Caco-2 (cell line): ENCODE data around the gene PHACTR1. TPM values are rescaled to one million over a fixed set of nuclear protein-coding genes. Genes with fewer than 3 reads are reported as not detected.

Experiments
- BruUV-seq: library from RNA; stranded (reverse); fragments of 400-500 nt; replicated peaks from 2 replicates; lab custom pipeline; 2021; lab: Mats Ljungman, UMichigan
- CTCF ChIA-PET: fragments of 300-600 bp; sonication (Branson Sonifier 250); formaldehyde crosslinking; loops from one replicate; lab custom pipeline; 2022; ENCODE audit warnings: antibody characterized with exemption; lab: Charles Lee
- POLR2A ChIA-PET: fragments of 300-600 bp; sonication (Branson Sonifier 250); formaldehyde crosslinking; loops from one replicate; lab custom pipeline; 2022; ENCODE audit warnings: antibody characterized with exemption; lab: Charles Lee
- DNase-seq, 2 experiments: peaks; one replicate each; pipeline versions ENCODE4 v3.0.0 to v3.0.0-alpha.2; 2020 to 2022
- H3K27me3 ChIP-seq: replicated peaks from 2 replicates; pipeline ENCODE4 v1.6.0; 2011; ENCODE audit warnings: low read length; ENCODE audit not compliant: control insufficient read depth, insufficient read depth
- H3K36me3 ChIP-seq: 2 replicates; pipeline ENCODE4 v1.5.1; 2011; ENCODE audit warnings: low read length; ENCODE audit not compliant: control insufficient read depth, insufficient read depth
- H3K4me1 ChIP-seq: fragments of 250-450 bp; sonication (Bioruptor Pico); 2 replicates; pipeline ENCODE4 v1.5.1; 2020; ENCODE audit warnings: mild to moderate bottlenecking
- H3K4me3 ChIP-seq: 2 replicates; pipeline ENCODE4 v1.5.1; 2011; ENCODE audit warnings: low read depth, mild to moderate bottlenecking, control low read depth, low read length
- H3K9me3 ChIP-seq: fragments of 250-450 bp; sonication (Bioruptor Pico); 2 replicates; pipeline ENCODE4 v1.5.1; 2020; ENCODE audit warnings: mild to moderate bottlenecking, moderate library complexity
- H3K27ac Mint-ChIP-seq: one replicate; pipeline ENCODE4 v1.8.0; 2022; ENCODE audit warnings: mixed read lengths; ENCODE audit not compliant: unreplicated experiment
- H3K27me3 Mint-ChIP-seq: one replicate; pipeline ENCODE4 v1.8.0; 2022; ENCODE audit warnings: mixed read lengths; ENCODE audit not compliant: insufficient read depth, unreplicated experiment
- H3K36me3 Mint-ChIP-seq: one replicate; pipeline ENCODE4 v1.8.0; 2022; ENCODE audit warnings: mild to moderate bottlenecking, mixed read lengths; ENCODE audit not compliant: insufficient read depth, unreplicated experiment
- H3K4me1 Mint-ChIP-seq: one replicate; pipeline ENCODE4 v1.8.0; 2022; ENCODE audit warnings: low read depth, mixed read lengths; ENCODE audit not compliant: unreplicated experiment
- H3K4me3 Mint-ChIP-seq: one replicate; pipeline ENCODE4 v1.8.0; 2022; ENCODE audit warnings: mild to moderate bottlenecking, moderate library complexity, mixed read lengths; ENCODE audit not compliant: unreplicated experiment
- H3K9me3 Mint-ChIP-seq: one replicate; pipeline ENCODE4 v1.8.0; 2022; ENCODE audit warnings: mixed read lengths; ENCODE audit not compliant: unreplicated experiment
- intact Hi-C: fragments of 100-400 bp; cut with micrococcal nuclease; formaldehyde crosslinking; loops from one replicate; pipeline ENCODE4 v1.10.0; 2022; ENCODE audit not compliant: unreplicated experiment
- total RNA-seq: library from RNA; stranded (reverse); gene quantifications from 2 replicates; pipeline ENCODE4 v1.2.3, GENCODE V29; 2022
- TF ChIP-seq, protein P1 (sequence below), 2 experiments: fragments of 200-600 bp in 1 of 2; IDR thresholded peaks; 1 replicate in 1 of 2; 2 replicates in 1 of 2; pipeline versions ENCODE4 v1.5.1 to v1.8.0; 2011 to 2022; ENCODE audit warnings: antibody characterized with exemption in 1 of 2, control low read depth in 1 of 2, inconsistent platforms in 1 of 2, low read depth in 1 of 2, low read length in 1 of 2, mild to moderate bottlenecking in 1 of 2, moderate library complexity in 1 of 2; ENCODE audit not compliant: insufficient read depth in 1 of 2, severe bottlenecking in 1 of 2, unreplicated experiment in 1 of 2

Gene PHACTR1
- total RNA-seq, 1 experiment from 2014 or later: 0.41 TPM

DNA sequence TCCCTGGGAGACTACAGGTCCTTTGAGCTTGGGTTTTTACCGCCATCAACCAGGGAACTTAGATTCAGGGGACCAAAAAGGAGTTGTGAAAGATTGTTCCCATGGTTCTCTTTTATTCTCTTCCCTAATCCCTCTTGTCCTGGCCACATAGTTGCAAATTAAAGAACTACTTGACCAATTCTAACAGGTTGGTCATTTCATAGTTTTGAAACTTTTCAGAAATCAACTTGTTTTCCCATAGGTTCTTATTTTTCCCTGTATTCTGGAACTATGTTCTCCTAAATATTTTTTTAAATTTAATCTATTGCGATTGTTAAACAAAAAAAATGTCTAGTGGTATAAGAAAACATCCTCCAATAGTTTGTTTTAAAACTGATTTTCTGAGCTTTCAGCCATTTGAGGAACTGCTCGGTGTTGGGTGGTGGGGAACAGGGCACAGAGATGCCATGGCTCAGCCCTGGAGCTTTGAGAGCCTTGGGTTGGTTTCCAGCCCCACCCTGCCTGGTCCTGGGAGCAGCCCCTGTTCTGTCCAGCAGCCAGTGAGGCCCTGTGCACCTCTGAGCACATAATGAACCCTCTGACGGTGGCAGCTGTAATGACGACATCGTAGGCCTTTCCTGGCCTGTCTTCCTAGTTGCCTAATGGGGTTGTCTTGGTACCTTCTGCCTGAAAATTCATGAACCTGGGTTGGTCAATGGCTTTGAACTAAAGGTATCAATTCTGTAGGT lies 558.3 kb downstream of the PHACTR1 start:
- ChIA-PET POLR2A (no interaction called here), CTCF (interaction anchor here (0.7 kb wide), 1 partner anchor 57 kb away, joined by 3 read pairs; no protein-coding TSS in a partner anchor)
- intact Hi-C loops: loop anchor here (5.0 kb wide), 1 partner anchor 363 kb away; no protein-coding TSS in a partner anchor
- Histone ChIP-seq H3K4me1 (peaks cover 26% of the 10 kb centered on the region), H3K4me3 (no peak overlapping the region), H3K27me3 (no peaks in the 10 kb centered on the region), H3K36me3 (no peaks in the 10 kb centered on the region), H3K9me3 (no peaks in the 10 kb centered on the region)
- Mint-ChIP-seq H3K4me1 (peaks cover 14% of the 10 kb centered on the region), H3K36me3 (no peaks in the 10 kb centered on the region), H3K27me3 (no peaks in the 10 kb centered on the region), H3K27ac (peak overlapping the region; percentile 45), H3K9me3 (no peaks in the 10 kb centered on the region), H3K4me3 (peak overlapping the region; percentile 42)
- TF ChIP-seq, protein P1, sequence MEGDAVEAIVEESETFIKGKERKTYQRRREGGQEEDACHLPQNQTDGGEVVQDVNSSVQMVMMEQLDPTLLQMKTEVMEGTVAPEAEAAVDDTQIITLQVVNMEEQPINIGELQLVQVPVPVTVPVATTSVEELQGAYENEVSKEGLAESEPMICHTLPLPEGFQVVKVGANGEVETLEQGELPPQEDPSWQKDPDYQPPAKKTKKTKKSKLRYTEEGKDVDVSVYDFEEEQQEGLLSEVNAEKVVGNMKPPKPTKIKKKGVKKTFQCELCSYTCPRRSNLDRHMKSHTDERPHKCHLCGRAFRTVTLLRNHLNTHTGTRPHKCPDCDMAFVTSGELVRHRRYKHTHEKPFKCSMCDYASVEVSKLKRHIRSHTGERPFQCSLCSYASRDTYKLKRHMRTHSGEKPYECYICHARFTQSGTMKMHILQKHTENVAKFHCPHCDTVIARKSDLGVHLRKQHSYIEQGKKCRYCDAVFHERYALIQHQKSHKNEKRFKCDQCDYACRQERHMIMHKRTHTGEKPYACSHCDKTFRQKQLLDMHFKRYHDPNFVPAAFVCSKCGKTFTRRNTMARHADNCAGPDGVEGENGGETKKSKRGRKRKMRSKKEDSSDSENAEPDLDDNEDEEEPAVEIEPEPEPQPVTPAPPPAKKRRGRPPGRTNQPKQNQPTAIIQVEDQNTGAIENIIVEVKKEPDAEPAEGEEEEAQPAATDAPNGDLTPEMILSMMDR (IDR thresholded peaks at IDR 0.05; ENCODE audit: insufficient read depth in 1 of 2, low read depth in 1 of 2, low read length in 1 of 2, severe bottlenecking in 1 of 2, unreplicated experiment in 1 of 2): no peak
- no TSS peak for BruUV-seq
- DNase-seq: no peak

DNA sequence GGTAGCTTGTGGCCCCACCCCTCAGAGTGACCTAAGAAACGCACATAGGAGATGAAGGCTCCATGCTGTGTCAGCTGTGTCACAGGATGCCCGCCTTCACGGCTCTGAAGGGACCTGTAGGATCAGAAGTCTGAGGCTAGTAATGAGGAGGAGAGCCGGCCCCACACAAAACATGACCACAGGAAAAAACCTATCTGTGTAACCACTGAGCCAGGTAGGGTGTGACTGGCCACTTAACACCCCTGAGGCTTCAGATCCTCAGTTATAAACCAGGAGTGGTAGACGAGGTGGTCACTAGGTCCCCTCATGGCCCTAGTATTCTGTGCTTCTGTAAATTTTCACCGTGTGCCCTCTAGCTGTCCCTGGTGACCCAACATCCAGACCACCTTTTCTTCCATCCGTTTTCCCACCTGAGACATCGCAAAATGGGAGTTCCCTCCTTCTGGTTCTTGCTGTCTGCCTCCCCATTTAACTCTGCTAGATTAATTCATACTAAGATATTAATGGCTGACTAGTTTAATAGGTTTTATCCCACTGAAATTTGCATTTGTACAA lies 558.9 kb downstream of the PHACTR1 start:
- no peaks in the 10 kb centered on the region for H3K9me3 ChIP-seq
- TF ChIP-seq, protein P1 (IDR thresholded peaks at IDR 0.05; ENCODE audit: insufficient read depth in 1 of 2, low read depth in 1 of 2, low read length in 1 of 2, severe bottlenecking in 1 of 2, unreplicated experiment in 1 of 2): no peak
- no peak overlapping the region for H3K4me3 Mint-ChIP-seq
- ChIA-PET POLR2A (no interaction called here), CTCF (no interaction called here)
- H3K36me3 ChIP-seq: no peaks in the 10 kb centered on the region
- no peak overlapping the region for H3K27ac Mint-ChIP-seq
- no peaks in the 10 kb centered on the region for H3K27me3 Mint-ChIP-seq
- BruUV-seq: no TSS peak
- DNase-seq: no peak
- peaks cover 20% of the 10 kb centered on the region for H3K4me1 ChIP-seq
- H3K4me3 ChIP-seq: no peak overlapping the region
- intact Hi-C loops: loop anchor here (5.0 kb wide), 1 partner anchor 363 kb away; no protein-coding TSS in a partner anchor
- H3K9me3 Mint-ChIP-seq: no peaks in the 10 kb centered on the region
- no peaks in the 10 kb centered on the region for H3K36me3 Mint-ChIP-seq
- H3K27me3 ChIP-seq: no peaks in the 10 kb centered on the region
- peaks cover 12% of the 10 kb centered on the region for H3K4me1 Mint-ChIP-seq

- DNase-seq: no peak
- H3K36me3 Mint-ChIP-seq: peaks cover 4% of the 10 kb centered on the region
- CTCF ChIA-PET: interaction anchor here (1.4 kb wide), 1 partner anchor 82 kb away, joined by 12 read pairs; no protein-coding TSS in a partner anchor
- no peak overlapping the region for H3K4me3 Mint-ChIP-seq
- no TSS peak for BruUV-seq
- POLR2A ChIA-PET: no interaction called here
- Histone ChIP-seq H3K27me3 (no peaks in the 10 kb centered on the region), H3K4me3 (no peak overlapping the region), H3K9me3 (no peaks in the 10 kb centered on the region), H3K4me1 (peaks cover 14% of the 10 kb centered on the region), H3K36me3 (no peaks in the 10 kb centered on the region)
- H3K9me3 Mint-ChIP-seq: no peaks in the 10 kb centered on the region
- TF ChIP-seq, protein P1 (IDR thresholded peaks at IDR 0.05; ENCODE audit: insufficient read depth in 1 of 2, low read depth in 1 of 2, low read length in 1 of 2, severe bottlenecking in 1 of 2, unreplicated experiment in 1 of 2): no peak
- peaks cover 12% of the 10 kb centered on the region for H3K4me1 Mint-ChIP-seq
- intact Hi-C loops: loop anchor here (5.0 kb wide), 1 partner anchor 365 kb away; no protein-coding TSS in a partner anchor
- H3K27me3 Mint-ChIP-seq: no peaks in the 10 kb centered on the region
- no peak overlapping the region for H3K27ac Mint-ChIP-seq
Measured at GRCh38 chr6:13277231-13277630, 560.7 kb downstream of the PHACTR1 start.
